ENCODE measurements around the gene DAW1. TPM values are rescaled to one million over a fixed set of nuclear protein-coding genes. Genes with fewer than 3 reads are reported as not detected.

The DAW1 gene, protein sequence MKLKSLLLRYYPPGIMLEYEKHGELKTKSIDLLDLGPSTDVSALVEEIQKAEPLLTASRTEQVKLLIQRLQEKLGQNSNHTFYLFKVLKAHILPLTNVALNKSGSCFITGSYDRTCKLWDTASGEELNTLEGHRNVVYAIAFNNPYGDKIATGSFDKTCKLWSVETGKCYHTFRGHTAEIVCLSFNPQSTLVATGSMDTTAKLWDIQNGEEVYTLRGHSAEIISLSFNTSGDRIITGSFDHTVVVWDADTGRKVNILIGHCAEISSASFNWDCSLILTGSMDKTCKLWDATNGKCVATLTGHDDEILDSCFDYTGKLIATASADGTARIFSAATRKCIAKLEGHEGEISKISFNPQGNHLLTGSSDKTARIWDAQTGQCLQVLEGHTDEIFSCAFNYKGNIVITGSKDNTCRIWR
- polyA plus RNA-seq, result 0.18 to 0.24 TPM (median 0.18 TPM) in 3 replicates
- 0.26 TPM for polyA plus RNA-seq (2011; ENCODE audit: low read depth)
- 0.05 and 0.19 TPM in 2 replicates for polyA plus RNA-seq (2011; cell fraction: cytosol; rRNA removed)
- 0.13 and 0.19 TPM in 2 replicates for polyA plus RNA-seq (2011; cell fraction: nucleus; rRNA removed)
- polyA plus RNA-seq (2012; ENCODE audit: low replicate concordance), result 0.21 TPM in 1 of 2 replicates, not detected in the other
- 0.10 TPM in 1 of 3 replicates, not detected in the others for polyA minus RNA-seq
- not detected for polyA minus RNA-seq (2011; cell fraction: cytosol; rRNA and poly(A)+ RNA removed)
- polyA minus RNA-seq (2011; cell fraction: nucleus; rRNA and poly(A)+ RNA removed), result 0.21 and 0.23 TPM in 2 replicates

DNA sequence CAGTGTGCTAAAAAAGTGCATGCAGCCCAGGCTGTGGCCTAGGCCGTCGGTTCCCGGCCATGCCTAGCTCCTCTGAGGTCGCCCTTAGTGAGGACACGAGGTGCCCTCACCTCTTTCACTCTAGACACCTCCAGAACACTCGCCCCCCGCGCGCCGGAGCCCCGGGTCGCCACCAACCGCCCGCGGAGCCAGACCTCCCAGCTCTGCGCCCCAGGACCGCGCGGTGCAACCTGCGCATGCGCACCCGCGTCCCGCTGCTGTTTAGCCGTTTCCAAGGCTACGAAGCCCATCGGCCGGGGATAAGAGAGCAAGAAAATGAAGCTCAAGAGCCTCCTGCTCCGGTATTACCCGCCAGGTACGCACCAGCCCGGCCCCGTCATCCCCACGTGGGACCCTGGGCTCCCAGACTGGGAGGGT, at the start of gene DAW1:
Gene DAW1 (plus strand): TSS at position 257 of the 417 bp plus-strand sequence. CDS start 59 bp downstream, at position 316.
- Histone ChIP-seq H3K27ac (ENCODE audit: control insufficient read depth, insufficient read depth, low read length) (peak within 1 kb of the TSS; percentile 57), H3K4me1 (ENCODE audit: control insufficient read depth, extremely low read depth, insufficient read depth, low read length) (peaks cover 18% of the 10 kb centered on the region), H3K9me3 (ENCODE audit: control insufficient read depth, low read depth, low read length) (no peaks in the 10 kb centered on the region), H3K79me2 (ENCODE audit: control insufficient read depth, insufficient read depth, low read length) (no peaks in the 10 kb centered on the region), H2AFZ (ENCODE audit: control insufficient read depth, low read length) (peak within 1 kb of the TSS; percentile 68), H3K9me1 (ENCODE audit: control insufficient read depth, extremely low read depth, insufficient read depth, low read length) (no peaks in the 10 kb centered on the region), H3K36me3 (ENCODE audit: control insufficient read depth in 2 of 2, extremely low read depth in 1 of 2, insufficient read depth in 2 of 2, low read length in 2 of 2) (no peaks in the 10 kb centered on the region), H3K9ac (ENCODE audit: control insufficient read depth, extremely low read depth, insufficient read depth, low read length) (peak within 1 kb of the TSS; percentile 48), H3K4me3 (ENCODE audit: control insufficient read depth in 2 of 3, extremely low read depth in 1 of 3, insufficient read depth in 2 of 3, low read depth in 1 of 3, low read length in 3 of 3) (peak within 1 kb of the TSS in 2 of 3 experiments; percentile 16 to 48), H3K4me2 (ENCODE audit: control insufficient read depth, extremely low read depth, insufficient read depth, low read depth, low read length) (peak within 1 kb of the TSS; percentile 71), H4K20me1 (ENCODE audit: control insufficient read depth, extremely low read depth, insufficient read depth, low read length) (no peaks in the 10 kb centered on the region), H3K27me3 (ENCODE audit: control insufficient read depth, extremely low read depth, insufficient read depth, low read length) (no peaks in the 10 kb centered on the region)
- DNase-seq (ENCODE audit: low read depth, low spot score) (no peak), FAIRE-seq (no peak)
- TF ChIP-seq, protein P1, sequence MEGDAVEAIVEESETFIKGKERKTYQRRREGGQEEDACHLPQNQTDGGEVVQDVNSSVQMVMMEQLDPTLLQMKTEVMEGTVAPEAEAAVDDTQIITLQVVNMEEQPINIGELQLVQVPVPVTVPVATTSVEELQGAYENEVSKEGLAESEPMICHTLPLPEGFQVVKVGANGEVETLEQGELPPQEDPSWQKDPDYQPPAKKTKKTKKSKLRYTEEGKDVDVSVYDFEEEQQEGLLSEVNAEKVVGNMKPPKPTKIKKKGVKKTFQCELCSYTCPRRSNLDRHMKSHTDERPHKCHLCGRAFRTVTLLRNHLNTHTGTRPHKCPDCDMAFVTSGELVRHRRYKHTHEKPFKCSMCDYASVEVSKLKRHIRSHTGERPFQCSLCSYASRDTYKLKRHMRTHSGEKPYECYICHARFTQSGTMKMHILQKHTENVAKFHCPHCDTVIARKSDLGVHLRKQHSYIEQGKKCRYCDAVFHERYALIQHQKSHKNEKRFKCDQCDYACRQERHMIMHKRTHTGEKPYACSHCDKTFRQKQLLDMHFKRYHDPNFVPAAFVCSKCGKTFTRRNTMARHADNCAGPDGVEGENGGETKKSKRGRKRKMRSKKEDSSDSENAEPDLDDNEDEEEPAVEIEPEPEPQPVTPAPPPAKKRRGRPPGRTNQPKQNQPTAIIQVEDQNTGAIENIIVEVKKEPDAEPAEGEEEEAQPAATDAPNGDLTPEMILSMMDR (optimal IDR thresholded peaks at IDR 0.05 in 1 of 3, IDR thresholded peaks at IDR 0.05 in 1 of 3, conservative IDR thresholded peaks at IDR 0.05 in 1 of 3; ENCODE audit: extremely low read depth in 1 of 3, insufficient read depth in 2 of 3, low read length in 3 of 3), result no peak
- TF ChIP-seq EZH2 (IDR thresholded peaks at IDR 0.05; ENCODE audit: low read length), result no peak
- dilution Hi-C loops (cut with MboI; ENCODE audit: extremely low pct_ligation_motif_present, low sequenced_read_pairs), result no loop called here

DNA sequence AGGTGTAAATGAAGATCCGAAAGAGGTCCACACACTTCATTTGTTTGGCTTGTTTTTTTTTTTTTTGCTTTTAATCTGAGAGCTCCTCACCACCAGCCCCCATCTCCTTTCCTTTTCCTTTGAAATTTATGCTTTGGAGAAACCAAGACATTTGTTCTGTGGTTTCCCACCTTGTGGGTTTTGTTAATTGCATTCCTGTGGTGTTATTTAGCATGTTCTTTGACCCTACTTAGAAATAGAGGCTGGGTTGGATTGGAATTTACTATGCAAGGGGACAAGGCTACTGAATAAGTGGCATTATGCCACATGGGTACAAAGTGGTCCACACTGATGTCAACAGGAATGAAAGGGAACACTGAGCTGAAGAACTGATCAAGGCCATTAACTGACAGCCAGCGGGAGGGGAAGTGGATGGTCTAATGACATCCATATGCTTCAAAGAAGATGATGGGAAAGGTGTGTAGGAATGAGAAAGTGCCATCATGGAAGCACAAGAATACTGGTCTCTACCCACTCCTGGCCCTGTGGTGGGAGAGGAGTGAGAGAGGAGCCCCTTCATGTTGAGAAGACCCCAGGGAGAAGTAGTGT, 48.9 kb upstream of the DAW1 start:
- no peak overlapping the region for H3K27ac ChIP-seq (ENCODE audit: control insufficient read depth, insufficient read depth, low read length)
- H2AFZ ChIP-seq (ENCODE audit: control insufficient read depth, low read length), result no peak overlapping the region
- H3K36me3 ChIP-seq (ENCODE audit: control insufficient read depth in 2 of 2, extremely low read depth in 1 of 2, insufficient read depth in 2 of 2, low read length in 2 of 2), result no peaks in the 10 kb centered on the region
- no peaks in the 10 kb centered on the region for H3K79me2 ChIP-seq (ENCODE audit: control insufficient read depth, insufficient read depth, low read length)
- H3K9me1 ChIP-seq (ENCODE audit: control insufficient read depth, extremely low read depth, insufficient read depth, low read length), result no peaks in the 10 kb centered on the region
- FAIRE-seq (peak; percentile 84), DNase-seq (ENCODE audit: low read depth, low spot score) (no peak)
- H3K9ac ChIP-seq (ENCODE audit: control insufficient read depth, extremely low read depth, insufficient read depth, low read length), result no peak overlapping the region
- no peak for TF ChIP-seq EZH2 (IDR thresholded peaks at IDR 0.05; ENCODE audit: low read length)
- TF ChIP-seq, protein P1 (optimal IDR thresholded peaks at IDR 0.05 in 1 of 3, IDR thresholded peaks at IDR 0.05 in 1 of 3, conservative IDR thresholded peaks at IDR 0.05 in 1 of 3; ENCODE audit: extremely low read depth in 1 of 3, insufficient read depth in 2 of 3, low read length in 3 of 3), result no peak
- peaks cover 34% of the 10 kb centered on the region for H3K4me1 ChIP-seq (ENCODE audit: control insufficient read depth, extremely low read depth, insufficient read depth, low read length)
- no peaks in the 10 kb centered on the region for H3K9me3 ChIP-seq (ENCODE audit: control insufficient read depth, low read depth, low read length)
- dilution Hi-C loops (cut with MboI; ENCODE audit: extremely low pct_ligation_motif_present, low sequenced_read_pairs), result no loop called here
- H3K4me3 ChIP-seq (ENCODE audit: control insufficient read depth in 2 of 3, extremely low read depth in 1 of 3, insufficient read depth in 2 of 3, low read depth in 1 of 3, low read length in 3 of 3), result no peak overlapping the region
- no peak overlapping the region for H3K4me2 ChIP-seq (ENCODE audit: control insufficient read depth, extremely low read depth, insufficient read depth, low read depth, low read length)
- H4K20me1 ChIP-seq (ENCODE audit: control insufficient read depth, extremely low read depth, insufficient read depth, low read length), result no peaks in the 10 kb centered on the region
- no peaks in the 10 kb centered on the region for H3K27me3 ChIP-seq (ENCODE audit: control insufficient read depth, extremely low read depth, insufficient read depth, low read length)

Measured in keratinocyte (primary cell).